Thyroid gland (tissue), 4 donors: Measurements from ENCODE around the gene DPYSL3.

Source experiments
- POLR2A ChIP-seq, 2 donors: fragments of 450-650 bp; IDR thresholded peaks; one replicate each; pipeline ENCODE4 v1.6.1; 2017; ENCODE audit warnings: antibody characterized with exemption in 2 of 2, mild to moderate bottlenecking in 2 of 2, moderate library complexity in 1 of 2
- TF ChIP-seq, protein P1 (sequence below), 6 experiments: fragments of 200-600 bp in 3 of 6; fragments of 450-650 bp in 3 of 6; sonication (generic) in 3 of 6; IDR thresholded peaks; one replicate each; pipeline ENCODE4 v1.5.1; 2016 to 2019; ENCODE audit warnings: antibody characterized with exemption in 6 of 6, mild to moderate bottlenecking in 2 of 6, inconsistent platforms in 1 of 6, moderate library complexity in 1 of 6

GRCh38 chr5:147418613-147419012 lies 91.3 kb downstream of the DPYSL3 start:
- TF ChIP-seq, protein P1, sequence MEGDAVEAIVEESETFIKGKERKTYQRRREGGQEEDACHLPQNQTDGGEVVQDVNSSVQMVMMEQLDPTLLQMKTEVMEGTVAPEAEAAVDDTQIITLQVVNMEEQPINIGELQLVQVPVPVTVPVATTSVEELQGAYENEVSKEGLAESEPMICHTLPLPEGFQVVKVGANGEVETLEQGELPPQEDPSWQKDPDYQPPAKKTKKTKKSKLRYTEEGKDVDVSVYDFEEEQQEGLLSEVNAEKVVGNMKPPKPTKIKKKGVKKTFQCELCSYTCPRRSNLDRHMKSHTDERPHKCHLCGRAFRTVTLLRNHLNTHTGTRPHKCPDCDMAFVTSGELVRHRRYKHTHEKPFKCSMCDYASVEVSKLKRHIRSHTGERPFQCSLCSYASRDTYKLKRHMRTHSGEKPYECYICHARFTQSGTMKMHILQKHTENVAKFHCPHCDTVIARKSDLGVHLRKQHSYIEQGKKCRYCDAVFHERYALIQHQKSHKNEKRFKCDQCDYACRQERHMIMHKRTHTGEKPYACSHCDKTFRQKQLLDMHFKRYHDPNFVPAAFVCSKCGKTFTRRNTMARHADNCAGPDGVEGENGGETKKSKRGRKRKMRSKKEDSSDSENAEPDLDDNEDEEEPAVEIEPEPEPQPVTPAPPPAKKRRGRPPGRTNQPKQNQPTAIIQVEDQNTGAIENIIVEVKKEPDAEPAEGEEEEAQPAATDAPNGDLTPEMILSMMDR (IDR thresholded peaks at IDR 0.05) = no peak
- no peak for TF ChIP-seq POLR2A (IDR thresholded peaks at IDR 0.05)
